Transverse colon (tissue), 4 donors: Measurements from ENCODE around the gene PSMD13. TPM values are rescaled to one million over a fixed set of nuclear protein-coding genes. Genes with fewer than 3 reads are reported as not detected.

Experiments used
- DNase-seq: peaks from one replicate; pipeline ENCODE4 v3.0.0-alpha.2; 2019
- H3K27ac ChIP-seq, 4 donors: fragments of 200-600 bp; sonication (generic); 2 replicates each; pipeline ENCODE4 v1.5.1; 2016 to 2018; ENCODE audit warnings: inconsistent platforms in 4 of 4
- H3K27me3 ChIP-seq: fragments of 200-600 bp; sonication (generic); 2 replicates; pipeline ENCODE4 v1.5.1; 2017; ENCODE audit warnings: inconsistent platforms
- H3K36me3 ChIP-seq, 4 donors: fragments of 200-600 bp; sonication (generic); 2 replicates each; pipeline ENCODE4 v1.5.1; 2017 to 2019; ENCODE audit warnings: inconsistent platforms in 4 of 4
- H3K4me1 ChIP-seq, 4 donors: fragments of 200-600 bp; sonication (generic); 2 replicates each; pipeline ENCODE4 v1.5.1; 2017 to 2020; ENCODE audit warnings: inconsistent platforms in 4 of 4
- H3K4me3 ChIP-seq, 4 donors: fragments of 200-600 bp; sonication (generic); 1 replicate in 1 of 4; 2 replicates in 3 of 4; pipeline versions ENCODE4 v1.5.1 to v1.6.1; 2017 to 2019; ENCODE audit warnings: inconsistent platforms in 4 of 4
- H3K9me3 ChIP-seq, 2 donors: fragments of 200-600 bp; sonication (generic); 2 replicates each; pipeline ENCODE4 v1.5.1; 2017 to 2019; ENCODE audit warnings: inconsistent platforms in 2 of 2
- EP300 ChIP-seq: sonication (generic); formaldehyde crosslinking; IDR thresholded peaks from one replicate; pipeline ENCODE4 v1.6.1; 2017; ENCODE audit warnings: antibody characterized with exemption, low read depth
- POLR2A ChIP-seq: fragments of 450-650 bp; IDR thresholded peaks from one replicate; pipeline ENCODE4 v1.6.1; 2016; ENCODE audit warnings: antibody characterized with exemption, mild to moderate bottlenecking, moderate library complexity
- POLR2AphosphoS5 ChIP-seq, 3 donors: sonication (generic); formaldehyde crosslinking; IDR thresholded peaks; one replicate each; pipeline ENCODE4 v1.6.1; 2016; ENCODE audit warnings: antibody characterized with exemption in 3 of 3
- WGBS, 2 donors: methylation state at CpG; one replicate each; pipeline ENCODE4 v1.1.5; 2018; ENCODE audit warnings: low coverage in 1 of 2; 5-methylcytosine and 5-hydroxymethylcytosine counted together
- in situ Hi-C, 4 donors: fragments of 200-750 bp; cut with MboI; loops; one replicate each; pipeline versions ENCODE4 v1.15.0 to v1.15.1; 2017; ENCODE audit warnings: low sequenced_read_pairs in 3 of 4, low pct_ligation_motif_present in 1 of 4, low pct_unique_long_range_greater_than_20kb in 1 of 4
- intact Hi-C: fragments of 100-400 bp; cut with DNase I; formaldehyde crosslinking; loops from one replicate; pipeline ENCODE4 v1.15.1; 2023; ENCODE audit warnings: low total_unique reads
- total RNA-seq, 4 donors: library from RNA; depleted of rRNA; stranded (reverse); fragments of >200 nt; gene quantifications; one replicate each; pipeline ENCODE4 v1.1.0, GENCODE V29; 2016
- TF ChIP-seq, protein P1 (sequence below), 5 experiments: fragments of 200-600 bp in 3 of 5; fragments of 450-650 bp in 2 of 5; sonication (generic) in 3 of 5; IDR thresholded peaks; 1 replicate in 2 of 5; 2 replicates in 3 of 5; pipeline ENCODE4 v1.5.1; 2016 to 2017; ENCODE audit warnings: antibody characterized with exemption in 5 of 5, inconsistent platforms in 3 of 5, mild to moderate bottlenecking in 2 of 5, moderate library complexity in 1 of 5

The PSMD13 gene
- total RNA-seq, 4 donors from 2014 or later, result 23.2 to 96.5 (median 52.2) TPM

DNA sequence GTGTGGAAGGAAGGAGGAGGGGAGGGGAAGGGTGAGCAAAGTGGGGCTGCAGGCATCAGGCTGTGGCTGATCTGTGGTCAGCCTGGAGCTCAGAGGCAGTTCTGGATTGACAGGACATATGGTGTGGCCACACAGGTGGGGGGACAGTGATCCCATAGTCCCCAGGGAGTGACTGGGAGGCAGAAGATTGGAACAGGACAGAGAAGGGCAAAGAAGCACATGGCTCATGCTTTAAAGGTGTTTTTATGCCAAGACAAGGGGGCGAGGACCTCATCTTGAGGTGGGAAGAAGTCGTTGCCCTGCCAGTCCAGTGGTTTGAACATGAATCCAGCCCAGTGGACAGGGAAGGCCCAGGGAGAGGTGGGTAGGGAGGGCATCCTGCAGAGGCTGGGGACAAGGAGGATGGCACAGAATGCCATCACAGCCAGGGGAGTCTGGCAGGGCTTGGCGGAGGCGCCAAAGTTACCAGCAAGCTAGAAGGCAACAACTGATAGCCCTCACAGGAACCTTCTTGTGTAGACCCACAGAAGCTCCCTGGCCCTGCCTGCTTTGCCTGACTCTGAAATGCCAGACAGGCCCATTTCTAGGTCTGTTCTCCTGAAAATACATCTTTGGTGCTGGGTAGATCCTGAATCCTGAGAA is 32.7 kb upstream of the PSMD13 start:
- intact Hi-C loops (no loop called here), in situ Hi-C loops (no loop called here)
- H3K27ac ChIP-seq, result no peak overlapping the region
- no peak overlapping the region for H3K4me3 ChIP-seq
- H3K36me3 ChIP-seq, result no peaks in the 10 kb centered on the region
- no peaks in the 10 kb centered on the region for H3K27me3 ChIP-seq
- no peak for DNase-seq
- peaks cover 12 to 30% (median 22%) of the 10 kb centered on the region in 4 donors for H3K4me1 ChIP-seq
- TF ChIP-seq POLR2A (no peak), POLR2AphosphoS5 (IDR thresholded peaks at IDR 0.05) (no peak), EP300 (no peak)
- TF ChIP-seq, protein P1, sequence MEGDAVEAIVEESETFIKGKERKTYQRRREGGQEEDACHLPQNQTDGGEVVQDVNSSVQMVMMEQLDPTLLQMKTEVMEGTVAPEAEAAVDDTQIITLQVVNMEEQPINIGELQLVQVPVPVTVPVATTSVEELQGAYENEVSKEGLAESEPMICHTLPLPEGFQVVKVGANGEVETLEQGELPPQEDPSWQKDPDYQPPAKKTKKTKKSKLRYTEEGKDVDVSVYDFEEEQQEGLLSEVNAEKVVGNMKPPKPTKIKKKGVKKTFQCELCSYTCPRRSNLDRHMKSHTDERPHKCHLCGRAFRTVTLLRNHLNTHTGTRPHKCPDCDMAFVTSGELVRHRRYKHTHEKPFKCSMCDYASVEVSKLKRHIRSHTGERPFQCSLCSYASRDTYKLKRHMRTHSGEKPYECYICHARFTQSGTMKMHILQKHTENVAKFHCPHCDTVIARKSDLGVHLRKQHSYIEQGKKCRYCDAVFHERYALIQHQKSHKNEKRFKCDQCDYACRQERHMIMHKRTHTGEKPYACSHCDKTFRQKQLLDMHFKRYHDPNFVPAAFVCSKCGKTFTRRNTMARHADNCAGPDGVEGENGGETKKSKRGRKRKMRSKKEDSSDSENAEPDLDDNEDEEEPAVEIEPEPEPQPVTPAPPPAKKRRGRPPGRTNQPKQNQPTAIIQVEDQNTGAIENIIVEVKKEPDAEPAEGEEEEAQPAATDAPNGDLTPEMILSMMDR (IDR thresholded peaks at IDR 0.05), result no peak
- WGBS, 2 donors, result 96% methylated on average over 4 of the region's 4 CpGs; no CpG with 5 or more reads in 1 of the 2 donors
- no peaks in the 10 kb centered on the region for H3K9me3 ChIP-seq

DNA sequence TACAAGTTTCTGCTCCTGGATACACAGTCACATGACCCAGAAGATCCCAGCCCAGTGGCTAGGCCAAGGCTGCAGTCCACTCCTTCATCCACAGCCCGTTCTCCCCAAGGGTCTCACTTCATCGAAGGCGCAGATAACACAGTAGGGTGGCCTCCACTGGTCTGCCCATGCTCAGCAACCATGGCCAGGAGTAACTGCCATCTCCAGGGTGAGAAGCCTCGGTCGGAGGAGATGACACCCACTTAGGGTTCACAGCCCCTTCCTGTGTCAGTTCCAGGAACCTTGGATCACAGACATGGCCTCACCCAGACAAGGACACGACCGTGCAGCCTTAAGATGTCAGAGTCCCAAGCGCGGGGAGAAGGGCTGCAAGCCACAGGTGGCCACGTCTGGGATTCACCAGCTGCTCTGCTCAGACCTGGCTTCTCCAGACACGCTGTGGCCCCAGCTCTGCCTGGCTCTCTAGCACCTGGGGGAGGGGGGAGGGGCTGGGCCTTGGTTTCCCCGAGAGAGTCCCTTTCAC is 32.1 kb upstream of the PSMD13 start:
- no peak for TF ChIP-seq POLR2AphosphoS5 (IDR thresholded peaks at IDR 0.05)
- TF ChIP-seq EP300, result no peak
- no peak for TF ChIP-seq POLR2A
- TF ChIP-seq, protein P1 (IDR thresholded peaks at IDR 0.05), result no peak
- Histone ChIP-seq H3K27me3 (no peaks in the 10 kb centered on the region), H3K4me3 (no peak overlapping the region), H3K9me3 (no peaks in the 10 kb centered on the region), H3K27ac (no peak overlapping the region), H3K4me1 (peaks cover 18 to 36% (median 27%) of the 10 kb centered on the region in 4 donors), H3K36me3 (no peaks in the 10 kb centered on the region)
- in situ Hi-C loops (no loop called here), intact Hi-C loops (no loop called here)
- WGBS, 2 donors, result 85% methylated on average over 10 of the region's 12 CpGs; no CpG with 5 or more reads in 1 of the 2 donors
- DNase-seq, result no peak

DNA sequence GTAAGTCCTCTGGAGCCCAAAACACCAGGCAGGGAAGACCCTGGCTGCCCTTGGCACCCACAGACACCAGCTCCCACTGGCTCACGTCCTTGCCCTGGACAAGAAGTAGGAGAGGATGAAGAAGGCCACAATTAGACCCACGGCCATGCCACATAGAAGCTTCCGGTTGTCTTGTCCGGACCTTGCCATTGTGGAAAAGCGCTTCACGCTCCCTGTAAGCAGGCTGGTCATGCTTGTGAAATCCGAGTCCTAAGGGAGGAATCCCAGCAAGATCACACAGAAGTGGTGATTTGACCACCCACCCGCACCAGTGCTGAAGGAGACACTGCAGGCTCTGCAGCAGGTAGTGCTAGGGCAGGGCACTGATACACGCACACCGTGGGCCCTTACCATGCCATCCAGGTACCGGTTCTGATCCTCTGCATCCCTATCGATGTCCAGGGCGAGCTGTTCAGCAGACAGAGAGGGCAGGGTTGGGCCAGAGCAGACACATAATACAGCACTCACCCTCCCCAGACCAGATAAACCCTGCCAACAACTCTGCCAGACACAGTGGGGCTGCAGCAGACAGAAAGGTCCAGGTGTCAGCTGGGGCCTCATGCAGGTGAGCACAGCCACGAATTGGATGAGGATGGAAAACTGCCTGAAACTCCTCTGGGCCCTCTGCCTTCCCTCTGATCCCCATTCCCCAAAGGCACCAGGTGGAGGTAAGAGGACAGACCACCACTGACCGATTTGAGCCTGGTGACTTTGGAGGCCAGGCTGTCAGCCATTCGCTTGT is 31.4 kb upstream of the PSMD13 start:
- intact Hi-C loops (no loop called here), in situ Hi-C loops (no loop called here)
- H3K36me3 ChIP-seq, result no peaks in the 10 kb centered on the region

More for the DNA sequence above, 31.4 kb upstream of the PSMD13 start:
- no peak for DNase-seq
- no peak for TF ChIP-seq POLR2A
- TF ChIP-seq, protein P1 (IDR thresholded peaks at IDR 0.05), result no peak
- no peak for TF ChIP-seq POLR2AphosphoS5 (IDR thresholded peaks at IDR 0.05)
- TF ChIP-seq EP300, result no peak
- no peaks in the 10 kb centered on the region for H3K27me3 ChIP-seq
- peak overlapping the region in 1 of 4 donors; percentile 80 for H3K4me3 ChIP-seq
- H3K9me3 ChIP-seq, result no peaks in the 10 kb centered on the region
- 92% methylated on average over 16 of the region's 16 CpGs; no CpG with 5 or more reads in 1 of the 2 donors for WGBS, 2 donors
- peaks cover 24 to 43% (median 35%) of the 10 kb centered on the region in 4 donors for H3K4me1 ChIP-seq
- peak overlapping the region in 1 of 4 donors; percentile 100 for H3K27ac ChIP-seq
